NCI-H1092 treated with DMSO at 0.1 percent for 48 hours (cell line): ENCODE measurements around the gene GLO1.
"Not testable (repeated sequence)": the region's sequence is repeated elsewhere in the genome, so short reads cannot be mapped to it uniquely, and the experiment has no call there.

Source experiments
- DNase-seq: peaks from one replicate; lab custom pipeline; 2025; lab: John Stamatoyannopoulos, UW

Gene GLO1

GRCh38 chr6:38705924-38706323, 3.0 kb upstream of the GLO1 start:
- DNase-seq: no peak

GRCh38 chr6:38703949-38704590, 1.1 kb upstream of the GLO1 start:
- DNase-seq: no peak

- DNase-seq: no peak
Observed at GRCh38 chr6:38701551-38701950, 1.4 kb downstream of the GLO1 start.

GRCh38 chr6:38699702-38700101, 3.2 kb downstream of the GLO1 start:
- not testable (repeated sequence) for DNase-seq

GRCh38 chr6:38697846-38698245, 5.1 kb downstream of the GLO1 start:
- DNase-seq: no peak

GRCh38 chr6:38696345-38696744, 6.6 kb downstream of the GLO1 start:
- DNase-seq: no peak

- DNase-seq: no peak
Observed at GRCh38 chr6:38695933-38696332, 7.0 kb downstream of the GLO1 start.

GRCh38 chr6:38695227-38695900, 7.6 kb downstream of the GLO1 start:
- DNase-seq: no peak

- peak; percentile 9 for DNase-seq
Observed at GRCh38 chr6:38688579-38689087, 14.3 kb downstream of the GLO1 start.

- no peak for DNase-seq
Observed at GRCh38 chr6:38687549-38687948, 15.4 kb downstream of the GLO1 start.

- no peak for DNase-seq
Observed at GRCh38 chr6:38687043-38687353, 15.9 kb downstream of the GLO1 start.

- DNase-seq: no peak
Observed at GRCh38 chr6:38686270-38687042, 16.5 kb downstream of the GLO1 start.

GRCh38 chr6:38684904-38685303, 18.0 kb downstream of the GLO1 start:
- DNase-seq: no peak

- DNase-seq: no peak
Observed at GRCh38 chr6:38684237-38684636, 18.7 kb downstream of the GLO1 start.

GRCh38 chr6:38681850-38682249, 21.1 kb downstream of the GLO1 start:
- no peak for DNase-seq

- DNase-seq: no peak
Observed at GRCh38 chr6:38679668-38680067, 23.3 kb downstream of the GLO1 start.

- DNase-seq: no peak
Observed at GRCh38 chr6:38678178-38678760, 24.7 kb downstream of the GLO1 start.

GRCh38 chr6:38676974-38677544, 25.9 kb downstream of the GLO1 start:
- DNase-seq: no peak

- no peak for DNase-seq
Observed at GRCh38 chr6:38676236-38676973, 26.5 kb downstream of the GLO1 start.

GRCh38 chr6:38673397-38674165, 29.4 kb downstream of the GLO1 start:
- DNase-seq: no peak
